ENCODE data around the gene MCOLN2.
"Not testable (repeated sequence)": the region's sequence is repeated elsewhere in the genome, so short reads cannot be mapped to it uniquely, and the experiment has no call there.

The MCOLN2 gene

DNA sequence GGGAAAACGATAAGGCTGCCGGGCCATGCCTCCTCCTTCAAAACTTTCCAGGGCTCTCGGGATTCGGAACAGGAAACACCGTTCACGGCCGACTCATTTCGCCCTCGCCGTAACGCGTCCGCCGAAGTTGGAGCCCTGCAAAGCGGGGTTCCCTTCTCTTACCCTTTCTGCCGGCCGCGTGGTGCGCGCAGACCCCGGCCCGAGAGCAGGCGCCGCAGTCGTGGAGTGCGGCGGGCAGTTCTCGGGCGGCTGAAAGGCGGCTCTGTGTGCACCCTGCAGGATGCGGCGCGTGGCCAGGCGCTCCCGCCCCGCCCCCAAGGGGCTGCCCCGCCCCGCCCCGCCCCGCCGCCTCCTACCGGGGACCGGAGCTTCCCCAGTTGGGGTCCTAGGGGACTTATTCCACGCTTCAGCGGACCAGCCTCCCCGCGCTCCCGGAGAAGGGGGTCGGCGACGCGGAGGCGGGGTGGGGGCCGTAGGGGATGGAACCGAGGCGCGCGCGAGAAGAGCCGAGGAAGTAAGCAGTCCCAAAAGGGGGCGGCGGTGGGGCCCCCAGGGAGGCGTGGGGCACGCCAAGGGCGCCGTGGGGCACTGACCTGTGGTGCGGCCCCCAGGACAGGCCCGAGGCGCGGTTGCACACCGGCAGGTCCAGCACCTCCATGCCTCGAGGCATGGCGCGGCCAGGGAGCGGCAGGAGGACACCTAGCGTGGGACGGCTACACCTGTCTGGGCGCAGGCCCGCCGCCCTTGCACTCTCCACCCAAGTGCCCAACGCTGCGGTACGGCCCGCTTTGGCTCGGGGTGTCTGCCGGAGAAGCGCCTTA is at the start of gene MCOLN2:
TSS of gene MCOLN2 (minus strand) at position 268 of the 821 bp plus-strand sequence. CDS start at position 27, 241 bp downstream.
- DNase-seq (ENCODE audit: low read depth, low spot score) = no peak

DNA sequence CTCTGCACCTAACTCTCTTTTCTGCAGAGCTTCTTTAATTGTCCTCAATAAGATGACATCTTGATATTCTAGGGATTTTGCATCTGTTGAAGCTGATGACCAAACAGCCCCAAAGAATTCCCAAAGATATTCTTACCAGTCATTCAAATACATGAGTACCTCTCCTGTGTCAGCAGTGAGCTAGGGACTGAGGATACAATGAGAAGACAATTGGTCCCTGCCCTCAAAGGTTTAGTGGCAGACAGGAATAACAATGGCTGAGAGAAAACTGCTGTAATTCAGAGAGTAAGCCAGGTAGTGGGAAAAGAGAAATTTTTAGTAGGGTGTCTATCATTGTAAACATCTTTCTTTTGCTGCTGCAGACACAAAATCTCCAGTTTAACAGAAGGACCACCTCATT is 45.5 kb upstream of the MCOLN2 start:
- DNase-seq (ENCODE audit: low read depth, low spot score) = no peak

DNA sequence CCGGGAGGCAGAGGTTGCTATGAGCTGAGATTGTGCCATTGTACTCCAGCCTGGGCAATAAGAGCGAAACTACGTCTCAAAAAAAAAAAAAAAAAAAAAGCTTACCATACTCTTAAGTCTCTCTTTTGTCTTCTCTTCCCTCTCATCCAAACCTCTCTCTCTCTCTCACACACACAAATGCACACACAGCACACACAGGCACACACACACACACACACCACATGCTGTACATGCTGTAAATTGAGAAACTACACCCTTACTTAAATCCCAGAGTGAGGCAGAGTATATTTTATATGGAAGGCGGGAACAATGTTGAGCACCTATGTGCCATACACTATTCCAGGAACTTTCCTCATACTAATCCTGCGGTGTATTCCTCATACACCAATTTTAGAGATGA is 44.9 kb upstream of the MCOLN2 start:
- DNase-seq (ENCODE audit: low read depth, low spot score) = no peak

DNA sequence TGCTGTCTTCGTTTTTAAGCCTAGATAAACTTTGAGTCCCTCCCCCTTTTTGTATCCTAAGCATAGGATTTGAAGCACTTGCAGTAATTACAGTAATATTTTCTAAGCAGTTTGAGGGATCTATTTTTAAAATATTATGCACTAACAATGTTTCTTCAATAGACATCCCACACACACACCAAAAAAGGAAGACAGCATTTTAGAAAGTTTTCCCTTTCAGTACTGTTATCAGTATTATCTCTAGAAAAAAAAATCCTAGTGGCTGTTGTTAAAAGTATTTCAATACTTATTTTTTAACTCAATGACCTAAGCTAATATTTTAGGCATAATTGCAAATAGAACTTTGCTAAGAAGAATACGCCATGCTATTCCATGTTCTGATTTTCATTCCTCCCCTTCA is 36.3 kb upstream of the MCOLN2 start:
- no peak for DNase-seq (ENCODE audit: low read depth, low spot score)

DNA sequence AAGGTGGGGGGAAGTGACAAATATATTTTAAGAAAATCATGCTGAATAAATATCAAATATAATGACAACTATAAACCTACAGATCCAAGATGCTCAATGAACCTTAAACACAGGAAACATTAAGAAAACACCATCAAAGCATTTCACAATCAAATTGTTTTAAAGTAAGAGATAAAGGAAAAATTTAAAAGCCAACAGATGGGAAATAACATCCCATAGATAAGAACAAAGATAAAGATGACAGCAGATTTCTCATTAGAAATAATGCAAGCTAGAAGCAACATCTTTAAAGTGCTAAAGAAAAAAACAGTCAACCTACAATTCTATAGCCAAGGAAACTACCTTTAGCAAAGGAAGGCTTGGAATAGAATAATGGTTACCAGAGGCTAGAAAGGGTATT is 33.6 kb upstream of the MCOLN2 start:
- no peak for DNase-seq (ENCODE audit: low read depth, low spot score)

DNA sequence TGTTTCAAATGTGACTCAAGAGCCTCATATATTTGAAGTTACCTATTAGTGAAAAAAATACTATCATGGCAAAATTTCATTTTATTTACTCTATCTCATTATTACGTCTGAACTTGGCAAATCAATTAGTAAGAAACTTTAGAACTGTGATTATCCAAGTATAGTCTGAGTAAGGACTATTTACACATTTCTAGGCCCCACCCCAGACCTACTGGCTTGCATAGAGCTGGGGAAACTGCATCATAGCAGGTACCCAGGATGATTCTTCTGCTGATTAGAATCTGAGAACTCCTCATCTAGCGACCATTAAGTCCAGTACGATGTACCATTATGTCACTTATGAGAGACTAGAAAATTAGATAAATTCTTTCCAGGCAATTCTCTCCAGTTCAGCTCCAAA is 31.2 kb upstream of the MCOLN2 start:
- no peak for DNase-seq (ENCODE audit: low read depth, low spot score)

DNA sequence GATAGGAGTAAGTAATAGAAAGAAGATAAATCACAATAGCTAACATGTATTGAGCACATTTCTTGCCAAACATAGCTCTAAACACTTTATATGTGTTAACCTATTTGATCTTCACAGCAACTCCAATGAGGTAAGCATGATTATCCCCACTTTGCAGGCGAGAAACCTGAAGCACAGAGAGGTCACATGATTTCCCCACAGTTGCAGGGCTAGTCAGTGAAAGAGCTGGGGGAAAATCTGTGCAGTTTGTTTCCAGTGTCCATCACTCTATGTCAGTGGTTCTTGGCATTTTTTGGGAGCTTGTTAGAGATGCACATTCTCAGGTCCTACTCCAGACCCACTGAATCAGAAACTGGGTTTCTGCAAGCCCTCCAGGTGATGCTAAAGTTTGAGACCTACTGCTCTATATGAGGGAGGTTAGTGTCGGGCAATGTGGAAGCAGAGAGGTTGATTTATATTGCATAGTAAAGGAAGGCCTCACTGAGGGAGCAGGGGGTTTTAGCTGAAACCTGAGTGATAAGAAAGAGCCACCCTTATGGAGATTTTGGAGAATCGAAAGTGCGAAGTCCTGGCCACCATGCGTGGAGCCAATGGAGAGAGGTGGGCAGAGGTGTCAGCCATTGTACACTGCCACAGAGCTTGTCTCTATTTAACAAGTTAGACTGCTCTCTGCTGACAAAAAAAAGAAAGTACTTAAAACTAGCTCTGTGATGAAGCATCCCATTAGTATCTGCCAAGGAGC is 30.5 kb upstream of the MCOLN2 start:
- no peak for DNase-seq (ENCODE audit: low read depth, low spot score)

DNA sequence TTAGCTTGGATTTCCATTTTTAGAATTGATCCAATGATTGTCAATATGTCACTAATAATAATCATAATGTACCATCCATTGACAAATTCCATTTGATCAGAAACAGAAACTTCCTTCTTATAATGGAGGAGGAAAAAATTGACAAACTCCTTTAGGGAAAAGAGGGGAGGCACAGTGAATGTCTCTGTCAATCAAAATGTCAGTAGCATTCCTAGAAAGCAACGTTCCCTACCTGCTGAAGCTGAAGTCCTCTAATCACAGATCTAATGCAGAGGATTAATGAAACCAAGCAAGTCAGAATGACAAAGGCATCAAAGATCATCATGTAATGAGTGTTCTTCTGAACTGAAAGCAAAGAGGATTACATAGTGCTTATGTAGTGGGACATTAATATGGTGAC is 29.0 kb upstream of the MCOLN2 start:
- no peak for DNase-seq (ENCODE audit: low read depth, low spot score)

DNA sequence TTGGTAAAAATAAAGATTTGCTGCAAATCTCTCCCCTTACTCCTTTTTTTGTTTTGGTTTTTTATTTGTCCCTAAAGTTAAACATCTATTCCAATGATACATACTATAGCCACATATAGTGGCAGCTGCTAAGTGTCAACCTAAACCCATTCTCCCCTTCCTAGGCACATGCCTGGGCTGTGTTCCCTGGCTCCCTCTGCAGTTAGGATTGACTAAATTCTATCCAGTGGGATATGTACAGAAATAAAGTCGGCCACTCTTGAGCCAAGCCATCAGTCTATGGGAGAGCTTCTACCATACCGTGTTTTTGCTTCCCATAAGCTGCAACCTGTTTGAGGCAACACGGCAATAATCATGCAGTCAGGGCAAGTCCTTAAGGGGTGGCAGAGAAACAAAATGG is 27.8 kb upstream of the MCOLN2 start:
- DNase-seq (ENCODE audit: low read depth, low spot score) = no peak

DNA sequence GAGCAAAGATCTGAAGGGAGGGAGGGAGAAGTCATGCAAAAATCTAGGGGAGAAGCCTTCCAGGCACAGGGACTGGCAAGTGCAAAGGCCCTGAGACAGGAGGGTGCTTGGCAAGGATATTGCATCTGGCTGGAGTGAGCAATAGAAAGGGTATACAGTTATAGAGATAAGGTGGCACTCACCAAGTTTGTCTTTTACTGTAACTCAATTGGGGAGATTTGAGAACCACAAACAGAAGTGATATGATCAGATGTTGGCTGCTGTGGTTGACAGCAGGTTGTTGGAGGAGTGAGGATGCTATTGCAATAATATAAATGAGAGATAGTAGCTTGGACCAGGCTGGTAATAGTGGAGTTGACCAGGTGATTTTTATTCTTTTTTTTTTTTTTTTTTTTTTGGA is 25.8 kb upstream of the MCOLN2 start:
- no peak for DNase-seq (ENCODE audit: low read depth, low spot score)

DNA sequence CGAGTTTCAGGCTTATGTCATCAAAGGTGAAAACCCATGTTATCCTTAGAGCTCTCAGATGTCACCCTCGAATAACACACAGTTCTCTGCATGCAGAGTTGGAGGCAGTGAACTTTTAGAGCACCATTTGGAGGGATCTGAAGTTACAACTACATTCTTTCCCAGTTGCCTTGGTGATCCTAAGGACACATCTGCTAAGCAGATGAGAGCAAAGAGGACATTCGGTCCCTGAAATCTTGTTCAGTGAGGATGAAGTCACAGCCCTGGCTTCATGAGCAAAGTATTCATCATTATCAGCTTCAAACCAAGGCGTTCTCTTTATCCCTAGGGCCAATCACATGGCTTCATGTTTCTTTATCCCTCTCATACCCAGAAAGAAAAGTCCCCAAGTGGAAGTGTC is 23.1 kb upstream of the MCOLN2 start:
- no peak for DNase-seq (ENCODE audit: low read depth, low spot score)

DNA sequence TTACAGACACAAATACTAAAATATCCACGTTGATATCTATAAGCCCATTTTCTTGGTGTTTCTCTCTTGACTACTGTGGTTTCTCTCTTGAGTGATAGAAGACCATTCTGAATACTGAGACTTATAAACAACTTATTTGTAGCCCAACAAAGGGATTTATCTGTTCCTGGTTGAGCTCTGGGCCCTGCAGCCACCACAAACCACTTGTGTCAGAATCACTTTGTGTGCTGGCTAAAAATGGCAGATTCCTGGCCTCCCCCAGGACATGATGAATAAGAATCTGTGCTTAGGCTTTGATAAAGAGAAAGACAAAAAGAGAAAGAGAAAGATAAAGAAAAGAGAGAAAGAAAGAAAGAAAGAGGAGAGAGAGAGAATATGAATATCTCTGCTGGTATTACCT is 18.9 kb upstream of the MCOLN2 start:
- no peak for DNase-seq (ENCODE audit: low read depth, low spot score)

DNA sequence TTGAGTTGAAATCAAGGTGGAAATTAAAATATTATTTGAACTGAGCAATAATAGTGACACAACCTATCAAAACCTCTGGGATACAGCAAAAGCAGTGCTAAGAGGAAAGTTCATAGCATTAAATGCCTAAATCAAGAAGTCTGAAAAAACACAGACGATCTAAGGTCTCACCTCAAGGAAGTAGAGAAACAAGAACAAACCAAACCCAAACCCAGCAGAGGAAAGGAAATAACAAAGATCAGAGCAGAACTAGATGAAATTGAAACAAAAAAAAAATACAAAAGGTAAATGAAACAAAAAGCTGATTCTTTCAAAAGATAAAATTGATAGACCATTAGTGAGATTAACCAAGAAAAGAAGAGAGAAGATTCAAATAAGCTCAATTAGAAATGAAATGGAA is 8.7 kb upstream of the MCOLN2 start:
- DNase-seq (ENCODE audit: low read depth, low spot score) = not testable (repeated sequence)

DNA sequence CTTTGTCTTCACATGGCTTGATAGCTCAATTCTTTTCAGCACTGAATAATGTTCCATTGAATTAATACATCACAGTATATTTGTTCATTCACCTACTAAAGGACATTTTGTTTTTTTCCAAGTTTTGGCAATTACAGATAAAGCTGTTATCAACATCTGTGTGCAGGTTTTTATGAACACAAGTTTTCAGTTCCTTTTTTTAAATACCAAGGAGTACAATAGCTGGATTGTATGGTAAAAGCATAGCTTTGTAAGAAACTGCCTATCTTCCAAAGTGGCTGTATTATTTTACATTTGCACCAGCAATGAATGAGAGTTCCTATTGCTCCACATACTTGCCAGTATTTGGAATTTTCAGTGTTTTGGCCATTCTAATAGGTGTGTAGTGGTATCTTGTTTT is 4.8 kb upstream of the MCOLN2 start:
- no peak for DNase-seq (ENCODE audit: low read depth, low spot score)

DNA sequence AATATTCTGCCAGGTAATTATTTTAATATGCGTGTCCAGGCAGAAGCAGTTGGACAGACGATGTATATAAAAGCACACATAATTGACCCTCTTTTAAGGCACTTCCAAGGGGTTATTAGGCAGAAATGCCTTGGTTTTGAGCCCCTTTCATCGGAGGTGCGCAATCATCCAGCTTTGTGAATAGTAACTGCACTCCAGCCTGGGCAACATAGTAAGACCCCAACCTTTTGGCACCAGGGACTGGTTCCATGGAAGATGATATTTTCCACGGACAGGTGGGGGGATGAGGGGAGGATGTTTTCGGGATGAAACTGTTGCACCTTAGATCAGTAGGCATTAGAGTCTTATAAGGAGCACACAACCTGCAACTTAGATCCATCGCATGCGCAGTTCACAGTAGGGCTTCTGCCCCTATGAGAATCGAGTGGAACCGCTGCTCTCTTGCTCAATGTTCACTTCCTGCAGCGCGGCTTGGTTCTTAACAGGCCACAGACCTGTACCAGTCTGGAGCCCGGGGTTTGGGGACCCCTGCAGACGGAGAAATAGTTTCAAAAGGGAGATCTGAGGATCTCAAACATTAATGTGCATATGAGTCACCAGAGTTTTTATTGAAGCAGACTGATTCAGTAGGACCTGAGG is 1.8 kb upstream of the MCOLN2 start:
- DNase-seq (ENCODE audit: low read depth, low spot score) = no peak

DNA sequence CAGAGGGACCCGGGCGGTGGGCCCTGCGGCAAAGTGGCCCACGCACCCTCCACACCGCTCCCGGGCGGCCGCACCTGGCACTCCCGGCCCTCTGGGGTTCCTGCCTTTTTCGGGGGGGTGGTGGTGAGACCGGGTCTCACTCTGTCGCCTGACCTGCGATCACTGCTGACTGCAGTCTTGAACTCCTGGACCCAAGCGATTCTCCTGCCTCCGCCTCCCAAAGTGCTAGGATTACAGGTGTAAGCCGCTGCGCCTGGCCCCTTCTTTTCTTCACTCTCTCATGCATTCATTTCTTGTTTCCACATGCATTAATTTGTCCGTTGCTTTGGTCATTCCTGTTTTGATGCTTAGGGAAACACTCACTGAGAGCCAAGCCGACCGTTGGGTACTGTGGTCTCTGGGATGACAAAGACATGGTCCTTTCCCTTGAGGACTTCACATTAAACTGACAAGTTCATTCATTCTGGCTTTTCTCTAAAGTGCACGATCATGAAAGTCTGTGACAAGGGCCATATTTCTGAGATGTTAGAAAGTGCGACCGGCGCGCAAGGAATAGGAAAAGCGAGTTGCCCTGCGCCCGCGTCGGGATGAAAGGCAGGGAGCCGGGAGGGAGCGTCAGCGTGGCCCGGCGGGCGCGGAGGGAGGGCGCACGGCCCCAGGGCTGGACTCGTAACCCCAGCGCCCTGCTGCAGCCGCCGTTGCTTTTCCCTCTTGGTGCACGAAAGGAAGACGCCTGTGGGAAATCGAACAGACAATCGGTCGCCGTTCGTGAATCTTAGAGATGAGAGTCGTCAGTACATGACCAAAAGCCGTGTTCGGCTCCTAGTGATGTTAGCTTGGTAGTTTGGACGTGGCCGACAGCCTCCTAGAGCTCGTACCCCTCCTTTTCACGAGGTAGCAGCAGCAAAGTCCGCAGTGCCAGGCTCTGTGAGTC is 1.0 kb upstream of the MCOLN2 start:
- DNase-seq (ENCODE audit: low read depth, low spot score) = no peak

DNA sequence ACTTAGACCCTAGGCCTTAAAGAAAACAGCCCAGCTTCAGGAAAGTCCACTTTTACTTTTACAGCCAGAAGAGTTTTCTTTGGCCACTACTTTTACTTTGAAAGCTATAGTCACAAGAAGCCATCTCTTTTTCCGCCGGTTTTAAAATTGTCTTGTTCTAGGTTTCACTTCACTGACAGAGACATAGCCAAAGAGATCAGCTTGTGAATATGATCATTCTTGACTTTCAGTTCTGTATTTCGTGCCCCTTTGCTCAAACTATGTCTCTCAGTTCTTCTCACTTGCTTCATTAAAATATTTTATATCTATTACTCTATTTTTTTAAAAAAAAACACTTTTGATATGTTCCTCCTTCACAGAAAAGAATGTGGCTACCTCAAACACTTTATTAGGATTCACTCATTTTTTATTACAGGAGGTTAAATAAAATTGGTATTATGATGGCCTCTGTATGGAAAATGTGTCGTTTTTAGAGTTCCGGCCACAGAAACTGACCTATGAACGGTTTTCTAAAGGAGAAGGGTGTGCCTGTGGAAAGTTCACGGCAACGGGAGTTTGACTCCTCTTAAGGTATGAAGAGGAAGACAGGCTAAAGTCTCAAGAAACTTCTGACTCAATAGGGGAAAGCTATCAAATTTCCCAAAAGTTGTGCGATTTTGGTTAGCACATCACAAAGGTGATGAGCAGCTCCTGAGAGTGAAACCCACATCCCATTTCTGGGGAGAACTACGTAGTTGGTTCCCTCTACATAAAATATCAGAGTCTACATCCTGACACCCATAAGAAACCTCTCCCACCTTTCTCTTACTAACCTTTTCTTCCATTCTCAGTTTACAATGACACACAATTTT is 1.2 kb downstream of the MCOLN2 start:
- DNase-seq (ENCODE audit: low read depth, low spot score) = no peak

DNA sequence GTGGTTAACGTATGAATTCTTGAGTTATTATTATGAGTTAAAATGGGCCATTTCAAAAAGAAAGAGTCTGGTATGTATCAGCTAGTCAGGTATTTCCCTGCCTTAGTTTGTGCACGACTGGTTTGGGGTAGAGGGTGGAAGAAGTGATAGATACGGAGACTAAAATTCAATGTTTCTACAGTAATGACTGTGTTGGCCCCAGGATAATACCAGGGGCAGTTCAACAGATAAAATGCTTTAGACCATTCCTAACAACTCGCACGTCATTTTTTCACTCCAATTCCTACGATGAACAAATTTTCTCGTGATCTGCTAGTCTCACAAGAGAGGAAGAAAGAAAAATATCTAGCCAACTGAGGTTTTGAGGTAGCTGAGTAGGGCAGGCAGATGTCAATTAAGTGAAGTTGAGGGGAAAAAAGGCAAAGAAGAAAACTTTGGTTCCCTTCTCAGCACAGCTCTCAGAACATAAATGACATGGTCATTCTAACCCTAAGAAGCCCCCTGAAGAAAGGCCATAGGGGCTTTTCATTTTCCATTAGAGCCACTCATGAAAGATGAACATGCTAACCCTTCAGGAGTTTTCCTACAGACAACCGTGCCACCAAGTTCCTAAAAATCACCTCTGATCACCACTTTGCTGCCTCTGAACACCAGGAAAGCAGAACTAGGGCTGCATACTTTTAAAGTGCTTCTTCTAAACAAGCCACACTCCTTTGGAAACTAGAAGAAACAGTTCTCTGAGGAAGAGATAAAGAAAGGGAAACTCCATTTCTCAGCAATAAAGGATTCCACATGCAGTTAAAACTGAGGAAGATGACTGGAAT is 5.6 kb downstream of the MCOLN2 start:
- DNase-seq (ENCODE audit: low read depth, low spot score) = no peak

DNA sequence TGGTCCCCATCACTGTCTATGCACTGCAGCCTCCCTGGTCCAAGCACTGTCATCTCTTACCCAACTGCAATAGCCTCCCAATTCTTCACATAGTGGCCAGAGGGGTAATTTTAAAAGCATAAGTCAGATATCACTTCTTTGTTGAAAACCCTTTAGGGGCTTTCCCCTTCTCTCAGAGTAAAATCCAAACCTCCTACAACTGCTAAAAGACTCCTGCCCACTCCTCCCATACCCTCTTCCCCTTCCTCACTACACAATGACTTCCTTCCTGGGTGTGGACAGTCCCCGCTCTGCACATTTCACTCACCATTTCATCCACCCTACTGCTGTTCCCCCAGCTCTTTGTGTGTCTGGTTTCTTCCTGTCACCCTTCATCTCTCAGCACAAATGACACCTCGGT is 8.3 kb downstream of the MCOLN2 start:
- DNase-seq (ENCODE audit: low read depth, low spot score) = no peak

DNA sequence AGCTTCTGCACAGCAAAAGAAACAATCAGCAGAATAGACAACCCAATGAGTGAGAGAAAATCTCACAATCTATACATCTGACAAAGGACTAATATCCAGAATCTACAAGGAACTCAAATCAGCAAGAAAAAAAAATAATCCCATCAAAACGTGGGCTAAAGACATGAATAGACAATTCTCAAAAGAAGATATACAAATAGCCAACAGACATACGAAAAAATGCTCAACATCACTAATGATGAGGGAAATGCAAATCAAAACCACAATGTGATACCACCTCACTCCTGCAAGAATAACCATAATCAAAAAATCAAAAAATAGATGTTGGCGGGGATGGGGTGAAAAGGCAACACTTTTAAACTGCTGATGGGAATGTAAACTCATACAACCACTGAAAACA is 10.4 kb downstream of the MCOLN2 start:
- DNase-seq (ENCODE audit: low read depth, low spot score) = not testable (repeated sequence)

All from brain pericyte (primary cell).